Type B pancreatic cell (in vitro differentiated cells): Measurements from ENCODE around the gene ETF1. TPM values are rescaled to one million over a fixed set of nuclear protein-coding genes. Genes with fewer than 3 reads are reported as not detected.
A peak's percentile ranks its signal among the peaks of the same experiment; 100 is the strongest.

Source experiments
- DNase-seq: peaks from one replicate; pipeline ENCODE4 v3.0.0; 2021; ENCODE audit warnings: mixed read lengths; ENCODE audit not compliant: unreplicated experiment; ENCODE audit errors: extremely low spot score
- H3K27ac Mint-ChIP-seq: 2 replicates; pipeline ENCODE4 v1.8.0; 2021; ENCODE audit warnings: mild to moderate bottlenecking, mixed read lengths
- H3K27me3 Mint-ChIP-seq: 2 replicates; pipeline ENCODE4 v1.8.0; 2021; ENCODE audit warnings: mixed read lengths
- H3K36me3 Mint-ChIP-seq: 2 replicates; pipeline ENCODE4 v1.8.0; 2021; ENCODE audit warnings: mixed read lengths
- H3K4me1 Mint-ChIP-seq: one replicate; pipeline ENCODE4 v1.8.0; 2021; ENCODE audit warnings: mixed read lengths; ENCODE audit not compliant: unreplicated experiment
- H3K4me3 Mint-ChIP-seq: 2 replicates; pipeline ENCODE4 v1.8.0; 2021; ENCODE audit warnings: mild to moderate bottlenecking, mixed read lengths
- H3K9me3 Mint-ChIP-seq: 2 replicates; pipeline ENCODE4 v1.8.0; 2021; ENCODE audit warnings: mixed read lengths
- total RNA-seq: library from RNA; stranded (reverse); gene quantifications from 2 replicates; pipeline ENCODE4 v1.2.1, GENCODE V29; 2021; ENCODE audit warnings: low replicate concordance
- TF ChIP-seq, protein P1 (sequence below): fragments of 200-600 bp; sonication (generic); conservative IDR thresholded peaks from 2 replicates; pipeline ENCODE4 v1.5.0; 2021; ENCODE audit warnings: antibody characterized with exemption, mild to moderate bottlenecking

Gene ETF1
- total RNA-seq, 1 donor from 2014 or later = 80.0 TPM

DNA sequence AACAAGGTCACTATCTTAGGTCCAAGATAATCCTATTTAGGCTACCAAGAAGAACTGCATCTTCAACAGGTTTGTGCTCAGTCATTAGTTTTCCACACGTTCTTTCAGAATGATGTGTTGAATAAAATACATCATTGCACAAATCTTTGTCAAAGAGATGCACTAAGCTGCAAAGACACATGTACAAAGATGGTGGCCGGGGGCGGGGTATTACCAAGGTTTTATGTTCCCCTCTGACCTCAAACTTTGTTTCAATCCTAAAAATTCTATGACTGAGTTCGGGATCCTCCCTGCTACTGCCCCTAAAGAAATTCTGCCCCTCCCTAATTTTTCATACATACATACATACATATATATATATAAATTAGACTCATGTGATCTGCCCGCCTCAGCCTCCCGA lies 17.9 kb upstream of the ETF1 start:
- Mint-ChIP-seq H3K9me3 (no peaks in the 10 kb centered on the region), H3K36me3 (peaks cover 69% of the 10 kb centered on the region), H3K4me1 (peaks cover 8% of the 10 kb centered on the region), H3K4me3 (no peak overlapping the region), H3K27me3 (peaks cover 2% of the 10 kb centered on the region), H3K27ac (peak overlapping the region; percentile 63)
- TF ChIP-seq, protein P1, sequence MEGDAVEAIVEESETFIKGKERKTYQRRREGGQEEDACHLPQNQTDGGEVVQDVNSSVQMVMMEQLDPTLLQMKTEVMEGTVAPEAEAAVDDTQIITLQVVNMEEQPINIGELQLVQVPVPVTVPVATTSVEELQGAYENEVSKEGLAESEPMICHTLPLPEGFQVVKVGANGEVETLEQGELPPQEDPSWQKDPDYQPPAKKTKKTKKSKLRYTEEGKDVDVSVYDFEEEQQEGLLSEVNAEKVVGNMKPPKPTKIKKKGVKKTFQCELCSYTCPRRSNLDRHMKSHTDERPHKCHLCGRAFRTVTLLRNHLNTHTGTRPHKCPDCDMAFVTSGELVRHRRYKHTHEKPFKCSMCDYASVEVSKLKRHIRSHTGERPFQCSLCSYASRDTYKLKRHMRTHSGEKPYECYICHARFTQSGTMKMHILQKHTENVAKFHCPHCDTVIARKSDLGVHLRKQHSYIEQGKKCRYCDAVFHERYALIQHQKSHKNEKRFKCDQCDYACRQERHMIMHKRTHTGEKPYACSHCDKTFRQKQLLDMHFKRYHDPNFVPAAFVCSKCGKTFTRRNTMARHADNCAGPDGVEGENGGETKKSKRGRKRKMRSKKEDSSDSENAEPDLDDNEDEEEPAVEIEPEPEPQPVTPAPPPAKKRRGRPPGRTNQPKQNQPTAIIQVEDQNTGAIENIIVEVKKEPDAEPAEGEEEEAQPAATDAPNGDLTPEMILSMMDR = no peak
- DNase-seq = no peak

DNA sequence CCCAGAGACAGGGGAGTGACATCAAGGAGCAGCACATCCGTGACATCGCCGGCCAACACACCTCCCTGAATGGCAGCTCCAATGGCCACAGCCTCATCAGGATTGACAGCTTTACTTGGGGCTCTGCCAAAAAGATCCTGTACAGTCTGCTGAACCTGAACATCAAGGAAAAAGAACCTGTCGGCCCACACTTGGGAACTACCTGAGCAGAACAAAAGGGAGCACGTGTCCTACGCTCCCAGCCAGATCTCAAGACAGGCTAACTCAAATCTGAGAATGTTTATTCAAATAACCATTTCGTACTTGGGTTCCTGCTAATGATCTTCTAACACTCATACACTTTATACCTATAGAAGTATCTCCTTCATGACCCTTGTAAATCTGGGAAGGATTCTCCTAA lies 16.9 kb upstream of the ETF1 start:
- TF ChIP-seq, protein P1 = no peak
- no peak for DNase-seq
- Mint-ChIP-seq H3K36me3 (peaks cover 64% of the 10 kb centered on the region), H3K9me3 (no peaks in the 10 kb centered on the region), H3K27ac (peak overlapping the region; percentile 90), H3K4me3 (peak overlapping the region; percentile 80), H3K27me3 (peaks cover 2% of the 10 kb centered on the region), H3K4me1 (peaks cover 8% of the 10 kb centered on the region)

DNA sequence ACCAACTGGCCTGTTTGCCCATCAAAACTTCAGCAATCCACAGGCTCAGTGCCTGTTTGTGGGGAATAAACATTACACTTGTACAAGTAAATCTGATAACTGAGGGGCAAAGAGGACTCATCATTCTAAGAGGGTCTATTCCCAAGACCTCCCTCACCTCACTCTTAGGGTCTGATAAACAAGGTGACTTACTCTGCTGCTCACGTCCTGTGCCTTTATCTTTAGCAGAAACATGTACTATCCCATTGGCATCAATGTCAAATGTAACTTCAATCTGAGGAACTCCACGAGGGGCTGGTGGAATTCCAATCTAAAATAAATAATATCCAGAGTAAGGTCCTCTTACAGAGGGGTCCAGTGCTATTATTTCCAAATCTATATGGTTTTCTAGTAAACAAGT lies 14.6 kb upstream of the ETF1 start:
- DNase-seq = no peak
- peaks cover 8% of the 10 kb centered on the region for H3K4me1 Mint-ChIP-seq
- peaks cover 53% of the 10 kb centered on the region for H3K36me3 Mint-ChIP-seq
- TF ChIP-seq, protein P1 = no peak
- no peaks in the 10 kb centered on the region for H3K9me3 Mint-ChIP-seq
- no peak overlapping the region for H3K4me3 Mint-ChIP-seq
- H3K27ac Mint-ChIP-seq = no peak overlapping the region
- H3K27me3 Mint-ChIP-seq = peaks cover 2% of the 10 kb centered on the region

DNA sequence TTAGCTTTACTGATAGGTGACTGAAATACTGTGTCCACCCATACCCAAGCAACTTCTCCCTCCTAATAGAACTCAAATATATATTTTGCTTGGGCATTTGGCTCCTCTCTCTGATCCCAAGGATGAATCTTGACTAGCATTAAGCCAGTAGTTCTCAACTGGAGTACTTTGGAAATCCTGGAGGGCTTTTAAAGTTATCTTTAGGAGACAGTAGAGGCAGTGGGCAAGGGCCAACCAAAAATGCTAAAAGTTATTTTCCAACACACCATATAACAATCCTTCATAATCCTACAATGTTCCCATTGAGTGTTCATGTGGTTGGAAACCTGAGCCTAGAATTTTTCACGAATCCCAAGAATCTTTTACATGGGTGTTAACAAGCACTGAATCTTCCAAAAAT lies 11.1 kb upstream of the ETF1 start:
- H3K9me3 Mint-ChIP-seq = no peaks in the 10 kb centered on the region
- no peaks in the 10 kb centered on the region for H3K27me3 Mint-ChIP-seq
- no peak overlapping the region for H3K4me3 Mint-ChIP-seq
- no peak overlapping the region for H3K27ac Mint-ChIP-seq
- H3K36me3 Mint-ChIP-seq = peaks cover 34% of the 10 kb centered on the region
- H3K4me1 Mint-ChIP-seq = peaks cover 7% of the 10 kb centered on the region
- no peak for DNase-seq
- TF ChIP-seq, protein P1 = no peak

DNA sequence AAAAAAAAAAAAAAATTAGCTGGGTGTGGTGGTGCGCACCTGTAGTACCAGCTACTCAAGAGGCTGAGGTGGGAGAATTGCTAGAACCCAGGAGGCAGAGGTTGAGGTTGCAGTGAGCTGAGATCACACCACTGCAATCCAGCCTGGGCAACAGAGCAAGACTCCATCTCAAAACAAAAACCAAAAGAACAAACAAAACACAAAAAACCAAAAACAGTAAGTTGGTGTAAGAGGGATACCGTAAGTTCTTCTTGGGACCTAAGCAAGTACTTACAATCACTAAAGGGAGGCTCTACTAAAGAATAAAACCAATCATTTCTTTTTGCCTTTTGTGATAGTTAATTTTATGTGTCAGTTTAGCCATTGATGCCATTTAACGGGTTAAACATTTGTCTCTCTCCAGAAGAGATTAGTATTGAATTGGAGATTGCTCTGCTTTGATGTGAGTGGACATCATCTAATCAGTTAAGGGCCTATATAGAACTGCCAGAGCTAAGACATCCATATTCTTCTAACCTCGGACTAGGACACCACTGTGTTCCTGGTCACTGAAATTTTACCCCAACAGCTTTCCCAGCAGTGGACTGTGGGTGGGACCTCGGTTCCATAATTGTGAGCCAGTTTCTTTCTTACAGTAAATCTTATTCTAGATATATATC lies 10.5 kb upstream of the ETF1 start:
- peaks cover 28% of the 10 kb centered on the region for H3K36me3 Mint-ChIP-seq
- H3K27ac Mint-ChIP-seq = no peak overlapping the region
- no peak overlapping the region for H3K4me3 Mint-ChIP-seq
- TF ChIP-seq, protein P1 = no peak
- H3K27me3 Mint-ChIP-seq = no peaks in the 10 kb centered on the region
- peaks cover 7% of the 10 kb centered on the region for H3K4me1 Mint-ChIP-seq
- DNase-seq = no peak
- H3K9me3 Mint-ChIP-seq = no peaks in the 10 kb centered on the region
